Mesendoderm (in vitro differentiated cells): ENCODE data around the gene NQO1.

ENCODE experiments used
- DNase-seq: peaks from one replicate; pipeline ENCODE4 v3.0.0; 2013
- H2AK5ac ChIP-seq: 2 replicates; pipeline ENCODE4 v1.6.1; 2013; ENCODE audit warnings: low read length, inconsistent platforms
- H2BK120ac ChIP-seq: 2 replicates; pipeline ENCODE4 v1.6.1; 2013; ENCODE audit warnings: low read depth, mild to moderate bottlenecking, low read length, moderate library complexity, mixed read lengths
- H2BK15ac ChIP-seq: replicated peaks from 2 replicates; pipeline ENCODE4 v1.6.1; 2013; ENCODE audit warnings: low read depth, mild to moderate bottlenecking, moderate library complexity
- H2BK5ac ChIP-seq: 2 replicates; pipeline ENCODE4 v1.6.1; 2013; ENCODE audit warnings: low read length, inconsistent platforms
- H3K18ac ChIP-seq: 2 replicates; pipeline ENCODE4 v1.6.1; 2013; ENCODE audit warnings: mild to moderate bottlenecking, low read length, mixed read lengths
- H3K23ac ChIP-seq: one replicate; pipeline ENCODE4 v1.6.1; 2013; ENCODE audit warnings: low read length
- H3K27ac ChIP-seq: 2 replicates; pipeline ENCODE4 v1.5.1; 2013; ENCODE audit warnings: low read depth, mild to moderate bottlenecking, inconsistent platforms, low read length, moderate library complexity
- H3K27me3 ChIP-seq: 2 replicates; pipeline ENCODE4 v1.6.1; 2013; ENCODE audit warnings: low read length, control low read depth, mild to moderate bottlenecking, inconsistent platforms; ENCODE audit not compliant: insufficient read depth, poor library complexity
- H3K36me3 ChIP-seq: 2 replicates; pipeline ENCODE4 v1.6.1; 2013; ENCODE audit warnings: low read length, inconsistent platforms; ENCODE audit not compliant: control insufficient read depth, insufficient read depth
- H3K4ac ChIP-seq: one replicate; pipeline ENCODE4 v1.6.1; 2013; ENCODE audit warnings: low read depth, mild to moderate bottlenecking, low read length, moderate library complexity
- H3K4me1 ChIP-seq: 2 replicates; pipeline ENCODE4 v1.6.1; 2013; ENCODE audit warnings: low read depth, low read length, inconsistent platforms; ENCODE audit not compliant: control insufficient read depth
- H3K4me2 ChIP-seq: 2 replicates; pipeline ENCODE4 v1.6.1; 2013; ENCODE audit warnings: low read length
- H3K4me3 ChIP-seq: 2 replicates; pipeline ENCODE4 v1.5.1; 2013; ENCODE audit warnings: mild to moderate bottlenecking, low read length
- H3K56ac ChIP-seq: one replicate; pipeline ENCODE4 v1.6.1; 2013; ENCODE audit warnings: low read length
- H3K79me1 ChIP-seq: 2 replicates; pipeline ENCODE4 v1.6.1; 2013; ENCODE audit warnings: low read length, inconsistent platforms
- H3K79me2 ChIP-seq: 2 replicates; pipeline ENCODE4 v1.6.1; 2013; ENCODE audit warnings: mild to moderate bottlenecking, low read length; ENCODE audit not compliant: control insufficient read depth, insufficient read depth
- H3K9ac ChIP-seq: 2 replicates; pipeline ENCODE4 v1.6.1; 2013; ENCODE audit warnings: low read length, inconsistent platforms
- H4K5ac ChIP-seq: one replicate; pipeline ENCODE4 v1.6.1; 2013; ENCODE audit warnings: low read length
- H4K8ac ChIP-seq: one replicate; pipeline ENCODE4 v1.6.1; 2013; ENCODE audit warnings: low read depth, mild to moderate bottlenecking, control low read depth, low read length, moderate library complexity
- WGBS: extraction: QIAGEN DNeasy Blood & Tissue Kit; methylation state at CpG from one replicate; pipeline ENCODE4 v1.1.7; 2013; ENCODE audit warnings: low lambda C conversion rate, missing lambda C conversion rate; ENCODE audit not compliant: insufficient coverage; ENCODE audit errors: extremely low coverage; 5-methylcytosine and 5-hydroxymethylcytosine counted together

NQO1 gene

GRCh38 chr16:69724981-69725479 is 1.3 kb downstream of the NQO1 start:
- Histone ChIP-seq H2BK5ac (no peak overlapping the region), H3K9ac (peak overlapping the region; percentile 29), H3K56ac (peak overlapping the region; percentile 93), H3K4ac (peak overlapping the region; percentile 39), H3K4me3 (no peak overlapping the region), H3K79me1 (no peaks in the 10 kb centered on the region), H3K27me3 (no peaks in the 10 kb centered on the region), H3K4me1 (peaks cover 5% of the 10 kb centered on the region), H2BK120ac (no peak overlapping the region), H2BK15ac (no peak overlapping the region), H3K23ac (peak overlapping the region; percentile 55), H2AK5ac (no peak overlapping the region), H3K18ac (peak overlapping the region; percentile 9), H3K4me2 (peak overlapping the region; percentile 8), H3K79me2 (peaks cover 7% of the 10 kb centered on the region), H3K36me3 (no peaks in the 10 kb centered on the region), H4K5ac (no peak overlapping the region), H4K8ac (no peak overlapping the region), H3K27ac (no peak overlapping the region)
- DNase-seq: peak; percentile 53
- whole genome bisulfite sequencing: no CpG with 5 or more reads among the region's 6 CpGs

GRCh38 chr16:69724414-69724873 is 1.9 kb downstream of the NQO1 start:
- Histone ChIP-seq H4K8ac (no peak overlapping the region), H2AK5ac (no peak overlapping the region), H3K79me2 (peaks cover 7% of the 10 kb centered on the region), H3K79me1 (no peaks in the 10 kb centered on the region), H2BK120ac (no peak overlapping the region), H3K4me3 (no peak overlapping the region), H2BK15ac (no peak overlapping the region), H3K27me3 (no peaks in the 10 kb centered on the region), H2BK5ac (no peak overlapping the region), H3K36me3 (no peaks in the 10 kb centered on the region), H3K18ac (no peak overlapping the region), H3K4me1 (peaks cover 5% of the 10 kb centered on the region), H3K4me2 (no peak overlapping the region), H3K27ac (no peak overlapping the region), H3K4ac (no peak overlapping the region), H3K56ac (no peak overlapping the region), H3K23ac (no peak overlapping the region), H3K9ac (no peak overlapping the region), H4K5ac (no peak overlapping the region)
- no CpG with 5 or more reads among the region's 2 CpGs for WGBS
- DNase-seq: no peak

GRCh38 chr16:69721441-69721957 is 4.9 kb downstream of the NQO1 start:
- no peak overlapping the region for H3K4me3 ChIP-seq
- H3K9ac ChIP-seq: no peak overlapping the region
- H3K79me2 ChIP-seq: peaks cover 7% of the 10 kb centered on the region
- H3K4me1 ChIP-seq: peaks cover 5% of the 10 kb centered on the region
- H3K27me3 ChIP-seq: no peaks in the 10 kb centered on the region
- H3K4me2 ChIP-seq: no peak overlapping the region
- H3K27ac ChIP-seq: no peak overlapping the region
- H2BK15ac ChIP-seq: no peak overlapping the region
- no CpG with 5 or more reads among the region's 6 CpGs for WGBS
- no peak overlapping the region for H2BK5ac ChIP-seq
- H3K23ac ChIP-seq: no peak overlapping the region
- no peak overlapping the region for H3K4ac ChIP-seq
- H3K36me3 ChIP-seq: peaks cover 3% of the 10 kb centered on the region
- no peak overlapping the region for H2BK120ac ChIP-seq
- no peaks in the 10 kb centered on the region for H3K79me1 ChIP-seq
- no peak overlapping the region for H4K8ac ChIP-seq
- no peak overlapping the region for H3K56ac ChIP-seq
- no peak overlapping the region for H2AK5ac ChIP-seq
- no peak for DNase-seq
- H3K18ac ChIP-seq: no peak overlapping the region
- no peak overlapping the region for H4K5ac ChIP-seq

DNA sequence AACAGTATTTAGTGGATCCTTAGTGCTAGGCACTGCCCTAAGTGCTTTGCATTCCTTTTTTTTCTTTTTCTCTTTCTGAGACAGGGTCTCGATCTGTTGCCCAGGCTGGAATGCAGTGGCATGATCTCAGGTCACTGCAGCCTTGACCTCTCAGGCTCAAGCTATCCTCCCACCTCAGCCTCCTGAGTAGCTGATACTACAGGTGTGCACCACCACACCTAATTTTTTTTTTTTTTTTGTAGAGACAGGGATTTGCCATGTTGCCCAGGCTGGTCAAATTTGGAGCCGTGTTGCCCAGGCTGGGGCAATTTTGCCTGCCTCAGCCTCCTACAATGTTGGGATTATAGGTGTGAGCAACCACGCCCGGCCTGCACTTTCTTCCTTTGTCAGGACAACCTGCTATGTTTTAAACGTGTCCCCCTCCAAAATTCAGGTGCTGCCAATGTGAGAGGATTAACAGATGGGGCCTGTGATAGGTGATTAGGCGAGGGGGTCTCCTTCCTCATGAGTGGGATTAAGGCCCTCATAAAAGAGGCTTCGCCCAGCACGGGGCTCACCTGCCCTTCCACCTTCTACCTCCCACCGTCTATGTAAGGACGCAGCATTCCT is 5.4 kb downstream of the NQO1 start:
- Histone ChIP-seq H3K4me2 (no peak overlapping the region), H3K18ac (no peak overlapping the region), H2AK5ac (no peak overlapping the region), H3K36me3 (peaks cover 3% of the 10 kb centered on the region), H2BK120ac (no peak overlapping the region), H3K27me3 (no peaks in the 10 kb centered on the region), H3K9ac (no peak overlapping the region), H3K4ac (no peak overlapping the region), H2BK15ac (no peak overlapping the region), H2BK5ac (no peak overlapping the region), H3K23ac (no peak overlapping the region), H3K27ac (no peak overlapping the region), H3K56ac (no peak overlapping the region), H3K4me3 (no peak overlapping the region), H3K79me1 (no peaks in the 10 kb centered on the region), H3K79me2 (peaks cover 6% of the 10 kb centered on the region), H4K8ac (no peak overlapping the region), H3K4me1 (peaks cover 5% of the 10 kb centered on the region), H4K5ac (no peak overlapping the region)
- DNase-seq: no peak
- no CpG with 5 or more reads among the region's 10 CpGs for WGBS

DNA sequence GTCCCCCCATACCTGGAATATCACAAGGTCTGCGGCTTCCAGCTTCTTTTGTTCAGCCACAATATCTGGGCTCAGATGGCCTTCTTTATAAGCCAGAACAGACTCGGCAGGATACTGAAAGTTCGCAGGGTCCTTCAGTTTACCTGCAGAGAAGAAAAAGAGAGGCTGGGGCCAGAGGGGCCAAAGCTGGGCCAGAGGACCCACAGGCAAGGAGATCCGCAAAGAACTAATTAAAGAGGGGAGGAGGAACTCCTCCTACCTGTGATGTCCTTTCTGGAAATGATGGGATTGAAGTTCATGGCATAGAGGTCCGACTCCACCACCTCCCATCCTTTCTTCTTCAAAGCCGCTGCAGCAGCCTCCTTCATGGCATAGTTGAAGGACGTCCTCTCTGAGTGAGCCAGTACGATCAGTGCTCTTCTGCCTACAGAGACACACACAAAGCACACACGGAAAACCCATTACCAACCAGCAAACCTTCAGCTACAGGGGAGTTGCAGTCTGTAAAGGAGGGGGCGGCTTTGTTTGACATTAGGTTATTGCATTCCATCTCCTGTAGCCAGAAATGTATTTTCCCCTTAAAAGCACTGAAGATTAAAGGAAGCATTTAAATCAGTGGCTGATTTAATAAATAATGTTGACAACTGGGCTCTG is 8.1 kb downstream of the NQO1 start:
- H3K56ac ChIP-seq: no peak overlapping the region
- no peak overlapping the region for H2BK120ac ChIP-seq
- no peaks in the 10 kb centered on the region for H3K27me3 ChIP-seq
- no peaks in the 10 kb centered on the region for H3K4me1 ChIP-seq
- H2AK5ac ChIP-seq: no peak overlapping the region
- H4K5ac ChIP-seq: no peak overlapping the region
- DNase-seq: no peak
- no peak overlapping the region for H3K4me2 ChIP-seq
- no peak overlapping the region for H2BK15ac ChIP-seq
- no peak overlapping the region for H3K9ac ChIP-seq
- no peak overlapping the region for H3K18ac ChIP-seq
- no peak overlapping the region for H2BK5ac ChIP-seq
- peaks cover 3% of the 10 kb centered on the region for H3K36me3 ChIP-seq
- H3K4me3 ChIP-seq: no peak overlapping the region
- no peak overlapping the region for H4K8ac ChIP-seq
- no peak overlapping the region for H3K23ac ChIP-seq
- no peak overlapping the region for H3K27ac ChIP-seq
- no peaks in the 10 kb centered on the region for H3K79me2 ChIP-seq
- no peaks in the 10 kb centered on the region for H3K79me1 ChIP-seq
- no CpG with 5 or more reads among the region's 10 CpGs for WGBS
- H3K4ac ChIP-seq: no peak overlapping the region
